GM23248 (cell line): Measurements from ENCODE around the gene CLTB. TPM values are rescaled to one million over a fixed set of nuclear protein-coding genes. Genes with fewer than 3 reads are reported as not detected.

ENCODE experiments used
- DNase-seq: peaks from one replicate; pipeline ENCODE4 v3.0.0-alpha.2; 2015
- H2AFZ ChIP-seq: fragments of 200-600 bp; sonication (generic); 2 replicates; pipeline ENCODE4 v1.6.1; 2016; ENCODE audit warnings: antibody characterized with exemption
- H3F3A ChIP-seq: fragments of 200-600 bp; sonication (generic); 2 replicates; pipeline ENCODE4 v1.6.1; 2016; ENCODE audit warnings: mild to moderate bottlenecking, antibody characterized with exemption, mixed run types; ENCODE audit not compliant: insufficient read depth
- H3K27ac ChIP-seq: fragments of 200-600 bp; sonication (generic); 2 replicates; pipeline ENCODE4 v1.5.1; 2016; ENCODE audit warnings: mild to moderate bottlenecking
- H3K27me3 ChIP-seq: fragments of 200-600 bp; sonication (generic); replicated peaks from 2 replicates; pipeline ENCODE4 v1.6.1; 2016; ENCODE audit warnings: mild to moderate bottlenecking; ENCODE audit not compliant: insufficient read depth
- H3K36me3 ChIP-seq: fragments of 200-600 bp; sonication (generic); 2 replicates; pipeline ENCODE4 v1.6.1; 2016; ENCODE audit warnings: low read depth, mild to moderate bottlenecking
- H3K4me1 ChIP-seq: fragments of 200-600 bp; sonication (generic); 2 replicates; pipeline ENCODE4 v1.6.1; 2016; ENCODE audit warnings: mild to moderate bottlenecking; ENCODE audit not compliant: insufficient read depth
- H3K4me2 ChIP-seq: fragments of 200-600 bp; sonication (generic); one replicate; pipeline ENCODE4 v1.6.1; 2016; ENCODE audit warnings: mild to moderate bottlenecking; ENCODE audit not compliant: unreplicated experiment
- H3K4me3 ChIP-seq: fragments of 200-600 bp; sonication (generic); 2 replicates; pipeline ENCODE4 v1.5.1; 2016; ENCODE audit warnings: mild to moderate bottlenecking
- H3K79me2 ChIP-seq: fragments of 200-600 bp; sonication (generic); 2 replicates; pipeline ENCODE4 v1.6.1; 2016; ENCODE audit warnings: mild to moderate bottlenecking; ENCODE audit not compliant: insufficient read depth
- H3K9ac ChIP-seq: fragments of 200-600 bp; sonication (generic); 2 replicates; pipeline ENCODE4 v1.6.1; 2016; ENCODE audit warnings: mild to moderate bottlenecking
- H3K9me2 ChIP-seq: fragments of 200-600 bp; sonication (generic); 2 replicates; pipeline ENCODE4 v1.6.1; 2016; ENCODE audit warnings: mixed run types, mild to moderate bottlenecking, moderate library complexity; ENCODE audit not compliant: insufficient read depth
- H3K9me3 ChIP-seq: fragments of 200-600 bp; sonication (generic); one replicate; pipeline ENCODE4 v1.6.1; 2017; ENCODE audit warnings: low read depth
- H4K20me1 ChIP-seq: fragments of 200-600 bp; sonication (generic); 2 replicates; pipeline ENCODE4 v1.6.0; 2016; ENCODE audit not compliant: insufficient read depth
- EZH2 ChIP-seq: fragments of 200-600 bp; sonication (generic); IDR thresholded peaks from 2 replicates; pipeline ENCODE4 v1.6.1; 2018; ENCODE audit warnings: antibody characterized with exemption, mild to moderate bottlenecking; ENCODE audit not compliant: insufficient read depth, poor library complexity, severe bottlenecking
- EZH2phosphoT487 ChIP-seq: fragments of 200-600 bp; sonication (generic); IDR thresholded peaks from 2 replicates; pipeline ENCODE4 v1.6.1; 2018; ENCODE audit warnings: antibody characterized with exemption, moderate library complexity, mild to moderate bottlenecking, low read depth; ENCODE audit not compliant: insufficient read depth
- WGBS, 2 experiments: methylation state at CpG; one replicate each; pipeline ENCODE4 v1.1.6; 2015 to 2017; ENCODE audit warnings: low lambda C conversion rate in 2 of 2, low coverage in 1 of 2; ENCODE audit errors: missing lambda C conversion rate in 2 of 2; 5-methylcytosine and 5-hydroxymethylcytosine counted together
- in situ Hi-C: fragments of 300-500 bp; cut with MboI; formaldehyde crosslinking; loops from 2 replicates; pipeline ENCODE4 v1.15.0; 2020
- polyA plus RNA-seq: library from polyadenylated mRNA; unstranded; fragments of >200 nt; fragmentation: Nextera tagmentation; extraction: Ambion mirVana; gene quantifications from 2 replicates; pipeline ENCODE4 v1.2.1, GENCODE V29; 2016
- total RNA-seq: library from RNA; depleted of rRNA; stranded (reverse); fragments of >200 nt; shearing (Covaris generic); gene quantifications from 2 replicates; pipeline ENCODE4 v1.2.3, GENCODE V29; 2014

The CLTB gene
- total and polyA plus RNA-seq, 2 experiments from 2014 or later: 128 to 130 TPM

DNA sequence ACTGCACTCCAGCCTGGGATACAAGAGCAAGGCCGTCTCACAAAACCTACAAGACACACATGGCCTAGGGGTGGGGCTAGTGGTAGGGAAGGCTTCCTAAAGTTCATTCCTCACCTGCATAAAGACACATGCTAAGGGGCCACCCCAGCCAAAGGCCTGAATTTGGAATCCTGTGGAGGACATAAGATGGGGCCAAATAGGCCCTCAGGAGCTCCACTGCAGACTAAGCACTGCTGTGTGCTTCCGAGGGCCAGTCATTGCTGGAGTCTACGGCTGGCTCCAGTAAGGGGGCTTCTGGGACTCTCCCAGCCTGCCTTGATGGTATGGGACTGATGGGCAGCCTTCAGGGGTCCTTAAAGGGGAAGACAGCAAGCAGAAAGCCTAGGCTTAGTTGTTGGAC, 33.6 kb downstream of the CLTB start:
- TF ChIP-seq EZH2 (no peak), EZH2phosphoT487 (no peak)
- Histone ChIP-seq H3K36me3 (peaks cover 19% of the 10 kb centered on the region; the same call in 1 of the 2 replicates), H2AFZ (no peak overlapping the region), H3K4me1 (peaks cover 15% of the 10 kb centered on the region; the same call in 1 of the 2 replicates), H3K79me2 (peaks cover 39% of the 10 kb centered on the region), H3K4me2 (no peak overlapping the region), H3K4me3 (no peak overlapping the region), H4K20me1 (no peaks in the 10 kb centered on the region), H3K27me3 (no peaks in the 10 kb centered on the region), H3K27ac (no peak overlapping the region), H3K9me2 (no peaks in the 10 kb centered on the region), H3K9me3 (no peaks in the 10 kb centered on the region), H3K9ac (no peak overlapping the region), H3F3A (0 out of 2 replicates have a peak, but pooled peaks cover 11% of the 10 kb centered on the region)
- in situ Hi-C loops: no loop called here
- no peak for DNase-seq
- 84 to 87% methylated on average over 3 of the region's 3 CpGs for WGBS, 2 experiments

DNA sequence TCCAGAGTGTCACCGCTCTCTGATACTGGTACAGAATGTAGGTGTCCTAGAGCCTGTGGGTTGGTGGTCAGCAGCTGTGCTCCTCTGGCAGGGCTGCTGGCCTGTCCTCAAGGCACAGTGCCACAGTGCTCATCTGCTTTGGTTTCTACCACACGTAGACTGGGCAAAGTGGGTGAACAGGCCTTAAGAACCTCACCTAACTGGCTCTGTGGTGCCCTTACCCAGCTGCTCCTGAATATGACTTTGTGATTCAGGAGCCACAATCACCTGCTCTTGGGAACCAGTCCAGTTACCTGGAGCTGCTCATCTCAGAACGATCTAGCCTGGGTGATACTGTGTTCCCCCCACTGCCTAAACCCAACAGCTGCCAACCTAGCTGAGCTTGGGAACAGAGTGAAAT, 34.4 kb downstream of the CLTB start:
- Histone ChIP-seq H3K4me3 (no peak overlapping the region), H3K79me2 (peaks cover 31% of the 10 kb centered on the region), H3K4me1 (peaks cover 11% of the 10 kb centered on the region; the same call in 1 of the 2 replicates), H3K36me3 (peaks cover 19% of the 10 kb centered on the region; the same call in 1 of the 2 replicates), H3K9me3 (no peaks in the 10 kb centered on the region), H3K9me2 (no peaks in the 10 kb centered on the region), H3K27ac (no peak overlapping the region), H3K9ac (no peak overlapping the region), H3F3A (0 out of 2 replicates have a peak, but pooled peaks cover 11% of the 10 kb centered on the region), H4K20me1 (no peaks in the 10 kb centered on the region), H3K4me2 (no peak overlapping the region), H3K27me3 (no peaks in the 10 kb centered on the region), H2AFZ (no peak overlapping the region)
- in situ Hi-C loops: no loop called here
- TF ChIP-seq EZH2 (no peak), EZH2phosphoT487 (no peak)
- no peak for DNase-seq
- 100% methylated on average over 3 of the region's 3 CpGs for WGBS, 2 experiments

DNA sequence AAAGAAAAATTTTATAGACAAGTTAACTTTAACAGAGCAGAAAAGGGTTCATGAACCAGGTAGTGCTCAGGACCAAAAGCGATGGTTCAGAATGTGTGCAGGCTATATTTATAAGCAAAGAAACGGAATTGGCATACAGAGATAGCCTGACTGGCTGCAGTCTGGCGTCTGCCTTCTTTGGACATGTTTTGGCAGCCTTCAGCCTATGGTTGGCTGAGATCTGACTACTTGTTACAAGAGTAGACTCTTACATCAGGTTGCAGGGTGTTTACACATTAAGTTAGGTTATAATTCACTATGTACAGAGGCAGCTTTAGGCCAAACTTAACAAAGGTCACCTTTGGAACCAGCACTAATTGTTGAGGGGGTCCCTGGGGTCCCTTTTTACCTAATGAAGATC, 34.9 kb downstream of the CLTB start:
- Histone ChIP-seq H3K36me3 (peaks cover 19% of the 10 kb centered on the region; the same call in 1 of the 2 replicates), H3K9me3 (no peaks in the 10 kb centered on the region), H3K27me3 (no peaks in the 10 kb centered on the region), H3K9ac (no peak overlapping the region), H3K79me2 (peaks cover 26% of the 10 kb centered on the region), H3K4me1 (peaks cover 6% of the 10 kb centered on the region; the same call in 1 of the 2 replicates), H3F3A (0 out of 2 replicates have a peak, but pooled peaks cover 11% of the 10 kb centered on the region), H3K27ac (no peak overlapping the region), H4K20me1 (no peaks in the 10 kb centered on the region), H3K9me2 (no peaks in the 10 kb centered on the region), H3K4me2 (no peak overlapping the region), H3K4me3 (no peak overlapping the region), H2AFZ (no peak overlapping the region)
- in situ Hi-C loops: no loop called here
- no peak for DNase-seq
- 90 to 92% methylated on average over 3 of the region's 3 CpGs for WGBS, 2 experiments
- TF ChIP-seq EZH2 (no peak), EZH2phosphoT487 (no peak)

DNA sequence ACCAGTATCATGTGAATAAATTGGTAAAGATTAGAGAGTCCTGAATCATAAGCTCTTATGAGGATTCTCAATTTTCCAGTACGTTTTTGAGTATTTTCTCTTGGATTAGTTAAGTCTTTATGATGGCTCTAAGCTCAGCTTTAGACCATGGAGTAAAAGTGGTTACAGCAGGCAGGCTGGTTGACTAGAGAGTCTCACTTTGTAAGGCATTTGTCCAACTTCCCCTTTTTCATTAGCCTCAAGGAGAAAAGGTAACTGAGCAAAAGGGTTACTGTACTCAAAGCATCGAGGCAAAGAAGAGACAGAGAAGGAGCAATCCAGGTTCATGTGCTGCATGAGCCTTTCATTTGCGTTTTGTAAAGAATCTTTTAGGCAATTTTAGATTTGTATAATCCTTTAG, 36.5 kb downstream of the CLTB start:
- H3K27me3 ChIP-seq: no peaks in the 10 kb centered on the region
- H3K9ac ChIP-seq: no peak overlapping the region
- in situ Hi-C loops: no loop called here
- no peak overlapping the region for H3K27ac ChIP-seq
- H2AFZ ChIP-seq: no peak overlapping the region
- WGBS, 2 experiments: 74 to 82% methylated on average over 3 of the region's 3 CpGs
- H3K9me2 ChIP-seq: no peaks in the 10 kb centered on the region
- H3K79me2 ChIP-seq: peaks cover 10% of the 10 kb centered on the region
- peaks cover 13% of the 10 kb centered on the region; the same call in 1 of the 2 replicates for H3K36me3 ChIP-seq
- 0 out of 2 replicates have a peak, but pooled peaks cover 11% of the 10 kb centered on the region for H3F3A ChIP-seq
- DNase-seq: no peak
- TF ChIP-seq EZH2 (no peak), EZH2phosphoT487 (no peak)
- no peak overlapping the region for H3K4me3 ChIP-seq
- no peaks in the 10 kb centered on the region for H3K9me3 ChIP-seq
- H4K20me1 ChIP-seq: no peaks in the 10 kb centered on the region
- H3K4me1 ChIP-seq: no peaks in the 10 kb centered on the region
- no peak overlapping the region for H3K4me2 ChIP-seq
